Measurements from ENCODE around the gene TMPRSS6.

DNA sequence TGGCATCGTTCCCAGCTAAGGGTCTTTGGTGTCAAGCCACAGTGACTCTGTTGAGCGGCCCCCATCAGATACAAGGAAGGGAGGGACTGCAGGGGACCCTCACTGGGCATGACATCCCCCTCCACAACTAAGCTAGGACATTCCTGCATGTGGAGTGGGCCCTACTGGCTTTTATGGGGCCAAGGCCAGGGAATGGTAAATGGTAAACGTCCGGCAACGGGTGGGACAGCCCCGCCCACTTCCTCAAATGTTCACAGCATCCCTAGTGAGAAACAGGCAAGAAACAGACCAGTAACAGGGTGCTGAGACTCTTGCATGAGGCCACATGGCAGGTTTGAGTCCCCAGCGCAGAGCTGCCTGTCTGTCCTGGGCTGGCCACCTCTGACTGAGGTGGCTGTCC is 4.4 kb downstream of the TMPRSS6 start:
- no peak for TF ChIP-seq TBP (IDR thresholded peaks at IDR 0.05; ENCODE audit: low read depth, low read length)
- TF ChIP-seq POLR2AphosphoS5 (IDR thresholded peaks at IDR 0.05; ENCODE audit: low read depth, low read length), result no peak
- TF ChIP-seq, protein P1, sequence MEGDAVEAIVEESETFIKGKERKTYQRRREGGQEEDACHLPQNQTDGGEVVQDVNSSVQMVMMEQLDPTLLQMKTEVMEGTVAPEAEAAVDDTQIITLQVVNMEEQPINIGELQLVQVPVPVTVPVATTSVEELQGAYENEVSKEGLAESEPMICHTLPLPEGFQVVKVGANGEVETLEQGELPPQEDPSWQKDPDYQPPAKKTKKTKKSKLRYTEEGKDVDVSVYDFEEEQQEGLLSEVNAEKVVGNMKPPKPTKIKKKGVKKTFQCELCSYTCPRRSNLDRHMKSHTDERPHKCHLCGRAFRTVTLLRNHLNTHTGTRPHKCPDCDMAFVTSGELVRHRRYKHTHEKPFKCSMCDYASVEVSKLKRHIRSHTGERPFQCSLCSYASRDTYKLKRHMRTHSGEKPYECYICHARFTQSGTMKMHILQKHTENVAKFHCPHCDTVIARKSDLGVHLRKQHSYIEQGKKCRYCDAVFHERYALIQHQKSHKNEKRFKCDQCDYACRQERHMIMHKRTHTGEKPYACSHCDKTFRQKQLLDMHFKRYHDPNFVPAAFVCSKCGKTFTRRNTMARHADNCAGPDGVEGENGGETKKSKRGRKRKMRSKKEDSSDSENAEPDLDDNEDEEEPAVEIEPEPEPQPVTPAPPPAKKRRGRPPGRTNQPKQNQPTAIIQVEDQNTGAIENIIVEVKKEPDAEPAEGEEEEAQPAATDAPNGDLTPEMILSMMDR (IDR thresholded peaks at IDR 0.05; ENCODE audit: control extremely low read depth in 1 of 3, insufficient read depth in 1 of 3, low read depth in 1 of 3, low read length in 3 of 3), result no peak
- TF ChIP-seq POLR2A (IDR thresholded peaks at IDR 0.05; ENCODE audit: control extremely low read depth in 1 of 2, low read depth in 2 of 2, low read length in 2 of 2), result no peak
- no peak for TF ChIP-seq FOSL1 (IDR thresholded peaks at IDR 0.05; ENCODE audit: insufficient read depth, low read depth, low read length)
- no peak for TF ChIP-seq CHD1 (IDR thresholded peaks at IDR 0.05; ENCODE audit: low read depth, low read length)
